B cell (primary cell): Measurements from ENCODE around the gene GRIK2.

Source experiments
- EZH2 ChIP-seq: IDR thresholded peaks from 2 replicates; pipeline ENCODE4 v1.6.1; 2012; ENCODE audit warnings: borderline replicate concordance, low read depth, mild to moderate bottlenecking, moderate library complexity, low read length; ENCODE audit not compliant: insufficient read depth, poor library complexity, severe bottlenecking
- TF ChIP-seq, protein P1 (sequence below): fragments of 200-600 bp; IDR thresholded peaks from one replicate; pipeline ENCODE4 v1.8.0; 2022; ENCODE audit warnings: antibody characterized with exemption, mild to moderate bottlenecking

DNA sequence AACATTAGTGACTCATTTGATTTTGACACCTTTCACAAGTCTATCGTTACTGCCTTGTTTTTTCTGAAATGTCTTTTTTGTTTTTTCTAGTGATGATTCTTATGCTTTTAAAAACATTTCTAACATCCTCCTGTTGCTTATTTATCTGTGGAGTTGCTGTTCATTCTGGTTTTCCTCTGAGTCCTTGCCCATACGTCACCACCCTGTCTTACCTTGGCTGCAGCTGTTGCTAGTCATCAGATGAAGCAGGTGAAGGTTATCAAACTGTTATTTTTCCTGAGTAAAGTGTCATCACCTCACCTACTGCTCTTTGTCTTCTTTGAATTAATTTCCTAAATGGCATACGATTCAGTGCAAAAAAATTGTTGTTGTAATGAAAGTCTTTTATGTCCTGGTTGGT is 376.6 kb downstream of the GRIK2 start:
- TF ChIP-seq, protein P1, sequence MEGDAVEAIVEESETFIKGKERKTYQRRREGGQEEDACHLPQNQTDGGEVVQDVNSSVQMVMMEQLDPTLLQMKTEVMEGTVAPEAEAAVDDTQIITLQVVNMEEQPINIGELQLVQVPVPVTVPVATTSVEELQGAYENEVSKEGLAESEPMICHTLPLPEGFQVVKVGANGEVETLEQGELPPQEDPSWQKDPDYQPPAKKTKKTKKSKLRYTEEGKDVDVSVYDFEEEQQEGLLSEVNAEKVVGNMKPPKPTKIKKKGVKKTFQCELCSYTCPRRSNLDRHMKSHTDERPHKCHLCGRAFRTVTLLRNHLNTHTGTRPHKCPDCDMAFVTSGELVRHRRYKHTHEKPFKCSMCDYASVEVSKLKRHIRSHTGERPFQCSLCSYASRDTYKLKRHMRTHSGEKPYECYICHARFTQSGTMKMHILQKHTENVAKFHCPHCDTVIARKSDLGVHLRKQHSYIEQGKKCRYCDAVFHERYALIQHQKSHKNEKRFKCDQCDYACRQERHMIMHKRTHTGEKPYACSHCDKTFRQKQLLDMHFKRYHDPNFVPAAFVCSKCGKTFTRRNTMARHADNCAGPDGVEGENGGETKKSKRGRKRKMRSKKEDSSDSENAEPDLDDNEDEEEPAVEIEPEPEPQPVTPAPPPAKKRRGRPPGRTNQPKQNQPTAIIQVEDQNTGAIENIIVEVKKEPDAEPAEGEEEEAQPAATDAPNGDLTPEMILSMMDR, result no peak
- no peak for TF ChIP-seq EZH2
